CD4-positive, alpha-beta T cell treated with Interleukin-17A for 1 hour (primary cell): ENCODE measurements around the gene MAPKAPK3.
"Not testable (repeated sequence)": the region's sequence is repeated elsewhere in the genome, so short reads cannot be mapped to it uniquely, and the experiment has no call there.

Source experiments
- DNase-seq: peaks from one replicate; pipeline ENCODE4 v3.0.0-alpha.2; 2020

MAPKAPK3 gene

DNA sequence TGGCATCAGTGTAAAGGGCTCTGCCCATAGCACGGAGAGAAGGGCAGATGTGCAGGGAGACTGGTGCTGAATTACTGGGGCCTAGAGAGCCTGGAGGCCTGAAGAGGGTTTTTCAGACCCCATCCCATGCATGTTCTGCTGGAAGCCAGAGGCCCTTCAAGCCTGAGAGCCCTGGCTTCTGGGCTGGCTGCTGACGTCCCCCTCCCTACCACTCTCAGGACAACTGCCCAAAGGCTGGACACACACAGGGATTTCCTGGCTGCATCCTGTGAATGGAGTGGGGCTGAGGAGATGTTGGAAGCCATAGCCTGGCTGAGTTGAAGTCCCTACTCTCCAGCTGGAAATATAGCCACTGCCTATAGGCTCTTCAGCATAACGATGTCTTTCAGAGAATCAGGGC, 40.9 kb downstream of the MAPKAPK3 start:
- DNase-seq, result no peak

DNA sequence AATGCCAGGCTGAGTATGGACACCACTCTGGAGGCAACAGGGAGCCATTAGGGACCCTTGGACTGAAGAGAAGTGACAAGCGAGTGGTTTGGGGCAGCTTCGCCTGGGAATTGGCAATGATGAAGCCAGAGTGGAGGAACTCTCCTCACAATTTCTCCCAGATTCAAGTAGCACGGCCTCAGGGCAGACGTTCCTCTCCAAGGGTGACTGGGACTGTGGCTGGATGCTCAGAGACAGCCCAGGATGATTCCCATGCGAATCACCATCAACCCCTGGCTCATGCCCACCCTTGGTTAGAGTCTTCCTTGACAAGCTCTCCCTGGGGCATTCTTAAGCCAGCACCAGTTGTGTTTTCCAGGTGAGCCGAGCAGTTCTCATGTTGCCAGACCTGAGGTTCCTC, 41.5 kb downstream of the MAPKAPK3 start:
- no peak for DNase-seq

DNA sequence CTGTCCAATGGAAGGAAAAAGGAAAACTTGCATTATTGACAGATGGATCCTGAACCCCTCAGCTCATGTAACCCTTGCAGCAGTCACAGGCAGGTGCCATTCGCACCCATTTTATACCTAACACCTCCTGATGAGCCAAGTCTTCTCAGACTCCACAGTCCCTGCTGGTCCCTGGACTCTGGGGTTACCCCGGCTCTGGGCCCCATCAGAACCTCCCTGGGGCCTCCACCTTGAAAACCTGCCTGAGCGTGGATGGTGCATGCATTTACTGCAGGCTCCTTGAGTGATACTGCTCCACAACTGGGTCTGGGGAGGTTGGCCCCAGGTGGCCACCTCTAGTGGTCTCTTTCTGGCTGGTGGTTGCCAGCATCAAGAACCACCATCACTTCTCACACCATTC, 41.9 kb downstream of the MAPKAPK3 start:
- DNase-seq, result no peak

DNA sequence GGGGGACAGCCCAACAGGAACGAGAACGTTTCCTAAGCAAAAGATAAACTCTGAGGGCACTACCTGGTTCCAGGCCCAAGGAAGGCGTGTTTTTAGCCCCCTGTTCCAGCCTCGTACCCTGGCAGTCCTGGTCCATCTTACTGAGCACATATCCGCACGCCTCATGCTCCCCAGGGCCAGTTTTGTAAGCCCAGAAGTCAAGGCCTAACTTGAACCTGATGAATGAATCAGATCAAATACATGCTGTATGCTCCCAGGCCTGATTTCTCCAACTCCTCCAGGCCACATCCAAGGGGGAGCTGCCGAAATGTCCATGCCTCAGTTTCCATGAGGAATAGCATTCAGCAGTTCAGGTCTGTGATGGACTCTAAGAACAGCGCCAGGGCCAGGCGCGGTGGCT, 43.4 kb downstream of the MAPKAPK3 start:
- no peak for DNase-seq

DNA sequence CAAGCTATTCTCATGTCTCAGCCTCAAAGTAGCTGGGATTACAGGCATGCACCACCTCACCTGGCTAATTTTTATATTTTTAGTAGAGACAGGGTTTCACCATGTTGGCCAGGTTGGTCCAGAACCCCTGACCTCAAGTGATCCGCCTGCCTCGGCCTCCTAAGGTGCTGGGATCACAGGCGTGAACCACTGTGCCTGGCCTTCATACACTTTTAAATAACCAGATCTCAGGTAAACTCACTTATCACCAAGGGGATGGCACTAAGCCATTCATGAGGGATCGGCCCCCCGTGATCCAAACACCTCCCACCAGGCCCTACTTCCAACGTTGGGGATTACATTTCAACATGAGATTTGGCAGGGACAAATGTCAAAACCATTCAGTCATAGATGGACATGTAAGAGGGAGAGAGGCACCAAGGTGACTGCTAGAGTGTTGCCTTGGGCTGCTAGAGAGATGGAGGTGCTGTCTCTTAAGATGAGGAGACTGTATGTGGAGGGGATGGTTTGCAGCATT, 44.4 kb downstream of the MAPKAPK3 start:
- no peak for DNase-seq

DNA sequence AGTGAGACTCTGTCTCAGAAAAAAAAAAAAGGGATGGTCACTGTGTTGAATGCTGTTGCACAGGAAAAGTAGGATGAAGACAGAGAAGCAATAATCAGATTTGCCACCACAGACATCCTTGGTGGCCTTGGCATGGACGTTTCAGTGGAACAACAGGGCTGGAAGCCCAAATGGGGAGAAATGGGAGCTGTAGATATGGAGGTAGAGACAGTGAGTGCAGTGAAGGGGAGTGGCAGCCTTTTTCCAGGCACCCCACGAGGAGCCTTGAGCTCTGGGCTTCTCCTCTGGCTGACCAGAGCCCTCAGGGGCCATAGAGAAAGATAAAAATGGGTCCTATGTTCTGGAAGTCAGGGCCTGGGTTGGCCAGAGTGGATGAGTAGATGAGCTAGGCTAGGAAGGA, 45.5 kb downstream of the MAPKAPK3 start:
- DNase-seq, result no peak

DNA sequence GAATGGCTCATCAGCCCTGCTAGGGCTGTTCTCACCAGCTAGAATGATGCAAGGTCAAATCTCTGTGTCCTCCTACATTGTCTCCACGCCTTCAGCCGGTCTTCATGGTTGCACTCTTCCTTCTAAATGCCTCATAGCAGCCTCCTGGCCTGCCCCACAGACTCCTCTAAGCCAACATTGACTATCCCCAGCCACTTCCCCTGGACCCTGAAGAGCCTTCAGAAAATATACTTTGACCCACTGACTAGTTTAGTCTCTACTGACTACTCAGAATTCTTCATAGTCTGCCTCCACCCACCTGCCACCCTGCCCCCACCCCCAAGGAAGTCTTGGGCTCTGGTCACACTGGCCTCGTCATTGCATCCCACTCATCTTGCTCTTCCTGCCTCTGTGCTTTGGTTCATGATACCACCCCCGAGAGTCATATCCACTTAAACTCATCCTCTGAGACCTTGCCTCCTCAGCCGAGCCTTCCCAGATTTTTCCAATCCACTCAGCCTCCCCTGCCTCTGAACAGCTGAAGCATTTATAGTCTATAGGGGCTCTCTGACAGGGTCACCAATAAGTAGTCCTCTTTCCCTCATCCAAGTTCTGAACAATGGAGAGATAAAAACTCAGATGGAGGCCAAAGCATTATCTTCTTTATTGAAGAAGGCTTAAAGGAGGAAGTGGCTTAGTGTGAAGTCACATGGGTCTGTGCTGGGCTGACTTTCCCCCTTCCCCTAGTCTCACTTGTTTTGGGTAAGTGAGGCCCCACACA, 48.3 kb downstream of the MAPKAPK3 start:
- DNase-seq, result no peak

DNA sequence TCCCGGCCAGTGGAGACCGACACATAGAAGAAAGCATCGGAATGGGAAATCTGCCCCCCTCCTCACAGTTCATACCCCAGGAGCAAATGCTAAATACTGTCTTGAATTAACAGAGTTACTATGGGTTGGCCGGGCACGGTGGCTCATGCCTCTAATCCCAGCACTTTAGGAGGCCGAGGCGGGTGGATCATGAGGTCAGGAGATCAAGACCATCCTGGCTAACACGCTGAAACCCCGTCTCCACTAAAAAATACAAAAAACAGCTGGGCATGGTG, 48.8 kb downstream of the MAPKAPK3 start:
- DNase-seq, result not testable (repeated sequence)

DNA sequence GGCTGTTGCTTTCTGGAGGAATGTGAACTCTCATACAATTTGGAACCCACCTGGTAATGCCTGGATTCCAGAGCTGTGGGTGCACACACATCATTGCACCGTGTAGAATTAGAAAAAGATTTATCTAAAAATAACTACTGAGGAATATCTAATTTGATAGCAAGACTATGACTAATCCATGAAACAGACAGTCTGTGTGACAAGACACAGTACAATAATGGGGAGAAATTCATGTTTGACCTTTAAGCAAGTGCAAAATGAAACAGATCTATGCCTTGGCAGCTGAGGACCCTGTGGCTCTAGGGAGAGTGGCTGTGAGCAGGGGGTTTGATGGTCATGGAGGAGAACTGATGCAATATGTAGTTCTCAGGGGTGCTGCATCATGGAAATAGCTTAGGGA, 49.9 kb downstream of the MAPKAPK3 start:
- DNase-seq, result no peak

DNA sequence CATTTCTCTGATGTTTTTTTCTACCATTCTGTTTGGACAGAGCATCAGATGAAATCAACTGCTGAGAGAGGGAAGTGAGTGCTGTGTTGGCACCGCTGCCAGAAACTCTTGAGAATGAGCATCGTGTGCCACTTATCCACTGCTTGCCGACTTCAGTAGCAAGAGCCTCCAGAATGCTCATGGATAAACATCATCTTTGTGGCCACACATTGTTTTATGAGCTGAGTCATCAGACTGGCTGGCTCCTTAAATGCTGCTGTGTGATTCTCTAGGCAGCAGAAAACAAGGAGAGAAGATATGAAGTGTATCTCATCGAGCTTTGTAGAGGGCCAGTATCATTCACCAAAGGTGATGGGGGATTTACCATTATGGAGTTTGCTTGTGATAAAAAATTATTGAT, 54.4 kb downstream of the MAPKAPK3 start:
- no peak for DNase-seq

DNA sequence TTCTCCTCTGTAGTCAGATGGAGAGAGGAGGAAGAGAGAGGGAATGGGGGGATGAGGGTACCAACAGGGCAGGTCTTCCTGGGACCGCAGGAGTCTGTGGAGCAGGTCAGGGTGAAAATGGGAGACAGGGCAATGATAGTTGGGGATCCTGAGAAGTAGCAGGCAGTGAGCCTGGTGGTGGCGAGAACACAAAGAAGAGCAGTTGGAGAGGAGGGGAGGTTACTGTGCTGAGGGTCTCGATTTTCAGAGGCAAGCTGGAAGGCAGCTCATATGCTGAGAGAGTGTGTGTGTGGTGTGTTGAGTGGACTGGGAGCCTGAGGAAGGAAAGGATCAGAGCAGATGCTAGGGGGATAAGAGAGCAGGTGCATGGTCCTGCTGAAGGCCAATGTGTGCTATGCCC, 55.7 kb downstream of the MAPKAPK3 start:
- no peak for DNase-seq

DNA sequence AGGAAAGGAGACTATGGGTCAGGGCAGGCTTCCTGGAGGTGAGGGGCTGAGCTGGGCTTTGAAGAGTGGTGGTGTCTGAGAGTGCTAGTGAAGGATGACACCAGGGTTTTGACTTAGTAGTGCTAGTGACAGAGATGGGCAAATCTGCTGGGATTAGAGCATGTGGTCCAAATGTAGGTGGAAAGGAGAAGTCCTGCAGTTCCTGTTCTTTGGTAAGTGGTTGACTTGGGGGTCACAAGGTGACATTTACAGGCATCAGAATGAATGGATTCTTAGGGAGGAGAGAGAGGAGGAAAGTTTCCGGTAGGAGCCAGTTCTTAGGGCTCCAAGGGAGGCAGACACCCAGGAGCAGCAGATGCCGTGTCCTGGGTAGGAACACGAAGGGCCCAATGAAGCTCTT, 57.0 kb downstream of the MAPKAPK3 start:
- no peak for DNase-seq

DNA sequence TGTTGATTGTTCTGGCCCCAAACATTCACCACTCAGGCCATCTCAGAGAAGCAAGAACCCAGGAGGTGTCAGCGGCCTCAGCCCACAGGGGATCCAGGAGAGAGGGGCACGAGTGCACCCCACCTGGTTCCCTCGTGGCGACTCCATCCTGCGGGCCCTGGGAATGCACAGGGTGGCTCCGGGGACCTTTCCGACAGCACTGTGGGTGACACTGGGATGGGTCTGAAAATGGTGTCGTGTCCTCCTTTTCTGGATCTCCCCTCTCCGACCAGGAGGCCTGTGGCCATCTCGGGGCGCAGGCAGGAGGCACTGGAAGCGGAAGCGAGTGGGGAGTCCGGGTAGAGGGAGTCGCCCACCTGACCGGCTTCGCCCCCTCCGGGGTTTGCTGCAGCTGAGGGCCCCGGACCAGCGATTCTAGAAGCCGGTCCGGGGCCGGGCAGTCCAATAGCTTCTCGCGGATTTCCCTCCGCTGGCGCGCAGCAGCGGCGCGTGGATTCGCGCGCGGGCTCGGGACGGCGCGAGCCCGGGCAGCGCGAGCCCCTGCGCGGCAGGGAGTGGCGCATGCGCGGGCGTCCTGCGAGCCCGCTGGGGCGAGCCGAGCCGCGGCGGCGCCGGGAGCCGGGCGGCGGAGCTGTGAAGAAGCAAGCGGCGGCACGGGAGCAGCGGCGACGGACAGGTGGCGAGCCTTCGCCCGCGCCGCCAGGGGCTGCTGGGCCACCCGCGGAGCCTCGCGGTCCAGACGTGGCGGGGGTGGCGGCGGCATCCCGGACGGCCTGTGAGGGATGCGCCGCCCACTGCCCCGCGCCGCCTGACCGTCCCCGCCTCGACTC, 57.6 kb downstream of the MAPKAPK3 start, which contains the start of gene DOCK3:
Gene DOCK3 (plus strand): TSS at position 579 of the 830 bp plus-strand sequence. CDS start 337 bp downstream, outside the sequence.
- peak; percentile 56 for DNase-seq

DNA sequence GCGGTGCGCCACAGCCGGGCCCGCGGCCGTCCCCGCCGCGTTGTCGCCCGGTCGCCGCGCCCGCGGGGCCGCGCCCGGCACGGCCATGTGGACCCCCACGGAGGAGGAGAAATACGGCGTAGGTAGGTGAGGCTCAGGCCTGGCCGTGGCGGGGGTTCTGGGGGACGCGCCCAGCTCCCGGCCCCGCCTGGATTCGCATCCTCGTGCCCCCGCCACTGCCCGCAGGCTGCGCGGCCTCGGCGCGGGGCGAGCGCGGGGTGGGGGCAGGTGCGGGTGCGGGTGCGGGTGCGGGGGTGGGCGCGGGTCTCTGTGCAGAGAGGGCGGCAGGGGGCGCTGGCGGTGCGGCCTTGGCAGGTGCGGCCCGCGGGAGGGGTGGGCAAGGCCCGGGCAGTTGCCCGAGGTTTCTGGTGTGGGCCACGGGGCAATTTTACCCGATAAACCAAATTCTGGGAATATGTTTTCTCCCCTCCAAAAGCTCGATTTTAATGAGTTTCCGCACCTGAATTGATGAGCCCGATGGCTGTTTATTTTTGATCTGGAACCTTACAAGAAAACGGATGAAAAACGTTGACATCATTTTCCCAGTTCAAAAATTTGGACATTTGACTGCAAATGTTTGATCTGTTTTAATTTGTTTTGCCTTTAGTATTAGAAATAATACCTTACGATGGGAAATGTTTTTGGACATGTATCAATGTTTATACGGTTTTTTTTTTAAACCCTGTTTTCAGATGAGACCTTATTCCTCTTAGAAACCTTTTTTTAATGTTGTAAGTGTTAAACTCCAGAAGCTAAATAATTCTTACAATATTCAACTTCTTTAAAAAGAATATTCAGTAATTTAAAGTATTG, 58.5 kb downstream of the MAPKAPK3 start:
- peak; percentile 52 for DNase-seq

DNA sequence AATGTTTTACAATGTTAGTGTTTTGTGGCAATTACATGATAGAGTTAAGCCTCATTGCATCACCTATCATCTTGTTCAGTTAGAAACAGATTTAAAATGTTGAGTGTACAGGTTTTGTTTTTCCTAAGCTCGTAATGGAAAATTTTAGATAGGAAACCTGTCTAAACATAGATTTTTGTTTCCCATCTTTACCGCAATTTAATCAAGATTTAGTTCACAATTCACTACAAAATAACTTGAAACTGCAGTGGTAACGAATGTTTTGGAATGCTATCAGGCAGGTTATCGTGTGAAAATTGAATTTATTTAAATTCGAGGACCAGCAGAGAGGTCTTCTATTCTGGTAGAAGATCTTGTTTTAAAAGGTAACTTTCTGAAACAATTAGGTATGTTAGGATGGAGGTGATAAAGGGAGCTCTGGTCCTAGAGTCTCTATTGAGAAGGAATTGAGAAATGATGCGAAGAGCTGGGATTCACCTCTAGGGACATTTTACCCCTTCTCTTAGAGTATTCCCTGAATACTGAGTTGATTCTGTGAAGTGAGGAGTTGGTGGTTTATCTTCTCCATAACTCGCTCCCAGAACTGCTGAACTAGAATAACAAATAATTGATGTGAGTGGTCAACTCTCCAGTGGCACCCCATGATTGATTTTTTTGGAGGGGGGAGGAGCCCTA, 59.2 kb downstream of the MAPKAPK3 start:
- no peak for DNase-seq

DNA sequence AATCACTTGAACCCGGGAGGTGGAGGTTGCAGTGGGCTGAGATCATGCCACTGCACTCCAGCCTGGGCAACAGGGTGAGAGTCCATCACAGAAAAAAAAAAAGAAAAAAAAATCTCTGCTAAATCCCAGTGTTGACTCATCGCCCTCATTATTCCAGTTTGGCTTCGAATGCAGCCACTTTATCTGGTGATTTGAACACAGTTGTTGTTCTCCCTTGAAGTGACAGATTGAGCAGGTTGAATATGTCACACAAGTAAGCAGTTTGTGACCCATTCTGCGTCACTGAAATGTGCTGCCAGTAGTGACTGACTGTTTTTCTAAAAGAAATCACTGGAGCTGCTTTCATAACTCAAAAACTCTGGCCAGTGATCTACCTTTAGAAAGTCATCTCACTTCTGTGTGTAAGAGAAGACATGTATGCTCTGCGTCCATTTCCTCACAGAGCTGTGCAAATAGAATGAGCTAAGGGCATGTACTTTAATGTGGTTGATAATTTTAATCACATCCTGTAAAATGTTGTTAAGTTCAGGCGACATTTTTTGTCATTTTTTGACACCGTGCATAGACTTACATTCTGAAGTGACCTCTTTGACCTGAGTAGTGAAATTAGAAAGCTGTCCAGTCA, 70.3 kb downstream of the MAPKAPK3 start:
- DNase-seq, result no peak

DNA sequence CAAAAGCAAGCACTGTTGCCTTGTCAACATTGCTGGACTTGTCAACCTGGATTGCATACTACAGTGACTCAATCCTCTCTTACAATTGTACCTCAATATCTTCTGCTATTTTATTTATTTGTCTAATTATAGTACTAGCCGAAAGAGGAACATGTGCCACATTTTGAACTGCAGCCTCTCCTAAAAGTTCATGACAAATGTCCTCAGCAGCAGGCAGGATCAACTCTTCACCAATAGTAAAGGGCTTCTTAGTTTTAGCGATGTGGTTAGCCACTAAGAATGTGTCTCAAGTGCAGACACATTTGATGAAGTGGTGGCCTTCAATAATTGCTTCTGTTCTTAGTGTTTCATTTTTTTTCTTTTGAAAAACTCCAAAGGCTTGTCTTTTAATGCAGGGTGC, 71.0 kb downstream of the MAPKAPK3 start:
- no peak for DNase-seq

DNA sequence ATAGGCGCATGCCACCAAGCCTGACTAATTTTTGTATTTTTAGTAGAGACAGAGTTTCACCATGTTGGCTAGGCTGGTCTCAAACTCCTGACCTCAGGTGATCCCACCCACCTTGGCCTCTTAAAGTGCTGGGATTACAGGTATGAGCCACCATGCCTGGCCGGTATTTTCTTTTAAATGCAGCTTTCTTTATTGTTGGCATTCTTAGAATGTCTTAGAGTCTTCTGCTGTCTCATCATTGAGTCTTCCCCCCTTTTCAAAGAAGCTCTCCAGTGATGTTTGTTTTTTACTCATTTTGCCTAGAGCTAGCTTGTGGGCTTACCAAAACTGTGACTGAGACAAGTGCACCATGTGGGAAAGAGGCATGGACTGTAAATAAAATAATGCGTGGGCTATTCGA, 71.7 kb downstream of the MAPKAPK3 start:
- DNase-seq, result not testable (repeated sequence)

DNA sequence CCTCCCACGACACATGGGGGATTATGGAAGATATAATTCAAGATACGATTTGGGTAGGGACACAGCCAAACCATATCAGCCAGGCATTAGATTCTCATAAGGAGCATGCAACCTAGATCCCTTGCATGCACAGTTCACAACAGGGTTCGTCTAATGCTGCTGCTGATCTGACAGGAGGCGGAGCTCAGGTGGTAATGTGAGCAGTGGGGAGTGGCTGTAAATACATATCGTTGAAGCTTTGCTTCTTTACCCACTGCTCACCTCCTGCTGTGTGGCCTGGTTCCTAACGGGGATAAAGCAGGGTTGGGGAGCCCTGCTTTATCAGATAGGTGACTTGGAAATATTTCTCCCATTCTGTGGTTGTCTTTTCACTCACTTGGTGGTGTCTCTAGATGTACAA, 72.6 kb downstream of the MAPKAPK3 start:
- DNase-seq, result no peak

DNA sequence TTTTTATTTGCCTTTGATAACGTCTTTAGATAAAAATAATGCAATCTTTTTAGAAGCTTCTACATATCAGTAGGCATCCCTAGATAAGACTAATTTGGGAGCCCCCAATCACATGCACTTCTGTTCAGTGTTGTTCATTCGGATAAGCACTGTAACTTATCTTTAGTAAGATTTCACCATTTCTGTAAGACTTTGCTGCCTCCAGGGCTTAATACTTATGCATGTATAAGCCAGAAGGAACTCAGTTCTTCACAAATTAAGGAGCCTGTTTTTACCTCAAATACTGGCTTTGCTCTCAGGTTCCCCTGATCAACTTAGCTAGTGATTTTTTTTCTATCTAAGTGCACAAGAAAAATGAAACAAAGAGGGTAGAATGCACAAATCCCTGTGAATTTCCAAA, 78.1 kb downstream of the MAPKAPK3 start:
- DNase-seq, result no peak

DNA sequence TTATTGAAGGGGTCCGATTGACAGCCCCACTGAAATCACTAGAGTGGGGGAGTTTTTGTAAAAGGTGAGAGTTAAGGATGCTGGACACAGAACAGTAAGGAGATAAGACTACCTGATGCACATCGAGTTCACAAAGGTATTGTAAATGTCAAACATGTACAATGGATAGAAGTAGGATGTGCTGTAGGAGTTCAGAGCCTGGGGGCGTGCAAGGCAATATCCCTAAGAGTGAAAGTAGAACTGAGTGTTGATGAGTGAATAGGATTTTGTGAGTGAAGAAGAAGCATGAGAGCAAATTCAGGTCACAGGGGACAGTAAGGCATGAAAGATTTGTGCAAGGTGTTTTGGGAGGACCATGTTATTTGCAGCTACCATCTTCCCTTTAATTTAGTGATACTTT, 79.3 kb downstream of the MAPKAPK3 start:
- DNase-seq, result no peak

DNA sequence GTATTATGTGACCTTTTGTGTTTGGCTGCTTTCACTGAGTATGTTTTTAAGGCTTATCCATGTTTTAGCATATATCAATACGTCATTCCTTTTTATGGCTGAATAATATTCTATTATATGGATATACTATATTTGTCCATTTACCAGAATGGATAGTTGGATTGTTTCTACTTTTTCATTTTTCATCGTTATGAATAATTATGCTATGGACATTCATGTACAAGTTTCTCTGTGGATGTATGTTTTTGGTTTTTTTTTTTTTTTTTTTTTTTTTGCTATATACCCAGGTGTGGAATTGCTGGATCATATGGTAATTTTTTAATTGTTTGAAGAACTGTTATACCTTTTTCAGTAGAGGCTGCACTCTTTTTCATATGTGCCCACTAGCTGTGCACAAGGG, 81.3 kb downstream of the MAPKAPK3 start:
- no peak for DNase-seq
